ENCODE results near the gene RDH5.

The RDH5 gene

GRCh38 chr12:55720071-55720564, at the start of gene RDH5:
RDH5 (plus strand) TSS chr12:55720393; CDS start chr12:55721185, 792 bp downstream.
- no peaks in the 10 kb centered on the region for H3K27me3 ChIP-seq (ENCODE audit: control insufficient read depth in 1 of 2, insufficient read depth in 2 of 2, low read length in 2 of 2)
- H3K9ac ChIP-seq (ENCODE audit: low read depth in 1 of 2, low read length in 2 of 2): peak within 1 kb of the TSS; percentile 46 to 48
- H3K27ac ChIP-seq (ENCODE audit: low read depth, low read length): peak within 1 kb of the TSS; percentile 49
- H3K36me3 ChIP-seq (ENCODE audit: control insufficient read depth in 1 of 2, insufficient read depth in 2 of 2, low read length in 2 of 2): peaks cover 5 to 25% of the 10 kb centered on the region in 2 donors
- peaks cover 77 to 90% of the 10 kb centered on the region in 2 donors for H3K4me1 ChIP-seq (ENCODE audit: control insufficient read depth in 1 of 2, insufficient read depth in 2 of 2, low read length in 2 of 2)
- H3K9me3 ChIP-seq (ENCODE audit: control insufficient read depth in 1 of 2, low read length in 2 of 2): no peaks in the 10 kb centered on the region
- peak within 1 kb of the TSS; percentile 57 to 59 for H3K4me3 ChIP-seq (ENCODE audit: low read depth in 1 of 2, low read length in 2 of 2)

GRCh38 chr12:55671746-55672145, 48.4 kb upstream of the RDH5 start:
- no peaks in the 10 kb centered on the region for H3K9me3 ChIP-seq (ENCODE audit: control insufficient read depth in 1 of 2, low read length in 2 of 2)
- peaks cover 21 to 24% of the 10 kb centered on the region in 2 donors for H3K4me1 ChIP-seq (ENCODE audit: control insufficient read depth in 1 of 2, insufficient read depth in 2 of 2, low read length in 2 of 2)
- H3K9ac ChIP-seq (ENCODE audit: low read depth in 1 of 2, low read length in 2 of 2): no peak overlapping the region

GRCh38 chr12:55673638-55674037, 46.6 kb upstream of the RDH5 start:
- Histone ChIP-seq H3K4me3 (ENCODE audit: low read depth in 1 of 2, low read length in 2 of 2) (no peak overlapping the region), H3K36me3 (ENCODE audit: control insufficient read depth in 1 of 2, insufficient read depth in 2 of 2, low read length in 2 of 2) (no peaks in the 10 kb centered on the region), H3K27me3 (ENCODE audit: control insufficient read depth in 1 of 2, insufficient read depth in 2 of 2, low read length in 2 of 2) (no peaks in the 10 kb centered on the region), H3K4me1 (ENCODE audit: control insufficient read depth in 1 of 2, insufficient read depth in 2 of 2, low read length in 2 of 2) (peaks cover 21 to 24% of the 10 kb centered on the region in 2 donors), H3K27ac (ENCODE audit: low read depth, low read length) (no peak overlapping the region), H3K9ac (ENCODE audit: low read depth in 1 of 2, low read length in 2 of 2) (no peak overlapping the region), H3K9me3 (ENCODE audit: control insufficient read depth in 1 of 2, low read length in 2 of 2) (no peaks in the 10 kb centered on the region)

More at GRCh38 chr12:55671746-55672145, 48.4 kb upstream of the RDH5 start:
- Histone ChIP-seq H3K27ac (ENCODE audit: low read depth, low read length) (no peak overlapping the region), H3K27me3 (ENCODE audit: control insufficient read depth in 1 of 2, insufficient read depth in 2 of 2, low read length in 2 of 2) (no peaks in the 10 kb centered on the region), H3K36me3 (ENCODE audit: control insufficient read depth in 1 of 2, insufficient read depth in 2 of 2, low read length in 2 of 2) (no peaks in the 10 kb centered on the region), H3K4me3 (ENCODE audit: low read depth in 1 of 2, low read length in 2 of 2) (no peak overlapping the region)

- H3K9ac ChIP-seq (ENCODE audit: low read depth in 1 of 2, low read length in 2 of 2): no peak overlapping the region
- no peaks in the 10 kb centered on the region for H3K27me3 ChIP-seq (ENCODE audit: control insufficient read depth in 1 of 2, insufficient read depth in 2 of 2, low read length in 2 of 2)
- no peaks in the 10 kb centered on the region for H3K9me3 ChIP-seq (ENCODE audit: control insufficient read depth in 1 of 2, low read length in 2 of 2)
- no peak overlapping the region for H3K27ac ChIP-seq (ENCODE audit: low read depth, low read length)
- H3K4me3 ChIP-seq (ENCODE audit: low read depth in 1 of 2, low read length in 2 of 2): no peak overlapping the region
- peaks cover 10 to 12% of the 10 kb centered on the region in 2 donors for H3K4me1 ChIP-seq (ENCODE audit: control insufficient read depth in 1 of 2, insufficient read depth in 2 of 2, low read length in 2 of 2)
- no peaks in the 10 kb centered on the region for H3K36me3 ChIP-seq (ENCODE audit: control insufficient read depth in 1 of 2, insufficient read depth in 2 of 2, low read length in 2 of 2)
Measured at GRCh38 chr12:55675666-55676065, 44.5 kb upstream of the RDH5 start.

- H3K27ac ChIP-seq (ENCODE audit: low read depth, low read length): no peak overlapping the region
- no peaks in the 10 kb centered on the region for H3K36me3 ChIP-seq (ENCODE audit: control insufficient read depth in 1 of 2, insufficient read depth in 2 of 2, low read length in 2 of 2)
- peaks cover 11 to 13% of the 10 kb centered on the region in 2 donors for H3K4me1 ChIP-seq (ENCODE audit: control insufficient read depth in 1 of 2, insufficient read depth in 2 of 2, low read length in 2 of 2)
- no peaks in the 10 kb centered on the region for H3K9me3 ChIP-seq (ENCODE audit: control insufficient read depth in 1 of 2, low read length in 2 of 2)
- no peak overlapping the region for H3K4me3 ChIP-seq (ENCODE audit: low read depth in 1 of 2, low read length in 2 of 2)
- no peaks in the 10 kb centered on the region for H3K27me3 ChIP-seq (ENCODE audit: control insufficient read depth in 1 of 2, insufficient read depth in 2 of 2, low read length in 2 of 2)
- H3K9ac ChIP-seq (ENCODE audit: low read depth in 1 of 2, low read length in 2 of 2): no peak overlapping the region
Measured at GRCh38 chr12:55676707-55677106, 43.5 kb upstream of the RDH5 start.

- peaks cover 9 to 13% of the 10 kb centered on the region in 2 donors for H3K4me1 ChIP-seq (ENCODE audit: control insufficient read depth in 1 of 2, insufficient read depth in 2 of 2, low read length in 2 of 2)
Measured at GRCh38 chr12:55679691-55680090, 40.5 kb upstream of the RDH5 start.

GRCh38 chr12:55681142-55682077, 38.8 kb upstream of the RDH5 start:
- Histone ChIP-seq H3K9me3 (ENCODE audit: control insufficient read depth in 1 of 2, low read length in 2 of 2) (no peaks in the 10 kb centered on the region), H3K27ac (ENCODE audit: low read depth, low read length) (no peak overlapping the region), H3K36me3 (ENCODE audit: control insufficient read depth in 1 of 2, insufficient read depth in 2 of 2, low read length in 2 of 2) (peaks cover 0 to 18% of the 10 kb centered on the region in 2 donors), H3K4me3 (ENCODE audit: low read depth in 1 of 2, low read length in 2 of 2) (peak overlapping the region; percentile 83 to 86), H3K27me3 (ENCODE audit: control insufficient read depth in 1 of 2, insufficient read depth in 2 of 2, low read length in 2 of 2) (no peaks in the 10 kb centered on the region), H3K4me1 (ENCODE audit: control insufficient read depth in 1 of 2, insufficient read depth in 2 of 2, low read length in 2 of 2) (peaks cover 9 to 13% of the 10 kb centered on the region in 2 donors), H3K9ac (ENCODE audit: low read depth in 1 of 2, low read length in 2 of 2) (peak overlapping the region; percentile 1 to 63)

More at GRCh38 chr12:55679691-55680090, 40.5 kb upstream of the RDH5 start:
- H3K9me3 ChIP-seq (ENCODE audit: control insufficient read depth in 1 of 2, low read length in 2 of 2): no peaks in the 10 kb centered on the region
- peaks cover 0 to 3% of the 10 kb centered on the region in 2 donors for H3K36me3 ChIP-seq (ENCODE audit: control insufficient read depth in 1 of 2, insufficient read depth in 2 of 2, low read length in 2 of 2)
- no peak overlapping the region for H3K4me3 ChIP-seq (ENCODE audit: low read depth in 1 of 2, low read length in 2 of 2)
- no peak overlapping the region for H3K9ac ChIP-seq (ENCODE audit: low read depth in 1 of 2, low read length in 2 of 2)
- no peaks in the 10 kb centered on the region for H3K27me3 ChIP-seq (ENCODE audit: control insufficient read depth in 1 of 2, insufficient read depth in 2 of 2, low read length in 2 of 2)
- H3K27ac ChIP-seq (ENCODE audit: low read depth, low read length): no peak overlapping the region

- peaks cover 0 to 18% of the 10 kb centered on the region in 2 donors for H3K36me3 ChIP-seq (ENCODE audit: control insufficient read depth in 1 of 2, insufficient read depth in 2 of 2, low read length in 2 of 2)
- peak overlapping the region; percentile 1 to 63 for H3K9ac ChIP-seq (ENCODE audit: low read depth in 1 of 2, low read length in 2 of 2)
- no peaks in the 10 kb centered on the region for H3K27me3 ChIP-seq (ENCODE audit: control insufficient read depth in 1 of 2, insufficient read depth in 2 of 2, low read length in 2 of 2)
- H3K4me3 ChIP-seq (ENCODE audit: low read depth in 1 of 2, low read length in 2 of 2): peak overlapping the region; percentile 83 to 86
- no peaks in the 10 kb centered on the region for H3K9me3 ChIP-seq (ENCODE audit: control insufficient read depth in 1 of 2, low read length in 2 of 2)
- H3K4me1 ChIP-seq (ENCODE audit: control insufficient read depth in 1 of 2, insufficient read depth in 2 of 2, low read length in 2 of 2): peaks cover 9 to 13% of the 10 kb centered on the region in 2 donors
- no peak overlapping the region for H3K27ac ChIP-seq (ENCODE audit: low read depth, low read length)
Measured at GRCh38 chr12:55682087-55682796, 38.0 kb upstream of the RDH5 start.

- no peak overlapping the region for H3K4me3 ChIP-seq (ENCODE audit: low read depth in 1 of 2, low read length in 2 of 2)
- no peak overlapping the region for H3K9ac ChIP-seq (ENCODE audit: low read depth in 1 of 2, low read length in 2 of 2)
- H3K9me3 ChIP-seq (ENCODE audit: control insufficient read depth in 1 of 2, low read length in 2 of 2): no peaks in the 10 kb centered on the region
- peaks cover 9 to 13% of the 10 kb centered on the region in 2 donors for H3K4me1 ChIP-seq (ENCODE audit: control insufficient read depth in 1 of 2, insufficient read depth in 2 of 2, low read length in 2 of 2)
- no peaks in the 10 kb centered on the region for H3K27me3 ChIP-seq (ENCODE audit: control insufficient read depth in 1 of 2, insufficient read depth in 2 of 2, low read length in 2 of 2)
- H3K27ac ChIP-seq (ENCODE audit: low read depth, low read length): no peak overlapping the region
- peaks cover 0 to 23% of the 10 kb centered on the region in 2 donors for H3K36me3 ChIP-seq (ENCODE audit: control insufficient read depth in 1 of 2, insufficient read depth in 2 of 2, low read length in 2 of 2)
Measured at GRCh38 chr12:55683676-55684075, 36.5 kb upstream of the RDH5 start.
